ENCODE data around the gene DAAM1.

DNA sequence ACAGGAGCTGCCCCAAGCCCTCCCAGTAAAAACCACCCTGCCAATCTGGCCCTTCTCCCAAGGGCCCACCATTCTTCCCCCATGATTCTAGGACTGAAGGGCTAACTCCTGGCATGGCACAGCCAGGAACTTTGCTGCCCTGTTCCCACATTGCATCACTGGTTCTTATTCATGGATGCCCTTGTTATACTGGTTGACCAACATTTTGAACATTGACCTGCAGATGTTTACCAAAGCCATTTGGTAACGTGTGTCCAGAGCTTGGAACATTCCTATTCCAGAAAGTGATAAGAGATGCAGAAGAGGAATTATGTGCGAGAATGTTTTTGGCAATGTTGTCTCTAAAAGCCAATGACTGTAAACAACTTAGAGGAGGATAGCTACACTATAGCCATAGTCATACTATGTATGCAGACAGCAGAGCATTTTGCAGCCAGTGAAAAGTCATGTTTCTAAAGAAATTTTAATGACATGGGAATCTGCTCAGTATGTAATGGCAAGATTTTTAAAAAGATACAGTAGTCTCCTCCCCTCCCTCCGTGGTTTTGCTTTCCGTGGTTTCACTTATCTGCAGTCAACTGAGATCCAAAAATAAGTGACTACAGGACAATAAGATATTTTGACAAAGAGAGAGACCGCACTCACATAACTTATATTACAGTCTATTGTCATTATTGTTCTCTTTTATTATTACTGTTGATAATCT lies 108.8 kb downstream of the DAAM1 start:
- TF ChIP-seq, protein P1, sequence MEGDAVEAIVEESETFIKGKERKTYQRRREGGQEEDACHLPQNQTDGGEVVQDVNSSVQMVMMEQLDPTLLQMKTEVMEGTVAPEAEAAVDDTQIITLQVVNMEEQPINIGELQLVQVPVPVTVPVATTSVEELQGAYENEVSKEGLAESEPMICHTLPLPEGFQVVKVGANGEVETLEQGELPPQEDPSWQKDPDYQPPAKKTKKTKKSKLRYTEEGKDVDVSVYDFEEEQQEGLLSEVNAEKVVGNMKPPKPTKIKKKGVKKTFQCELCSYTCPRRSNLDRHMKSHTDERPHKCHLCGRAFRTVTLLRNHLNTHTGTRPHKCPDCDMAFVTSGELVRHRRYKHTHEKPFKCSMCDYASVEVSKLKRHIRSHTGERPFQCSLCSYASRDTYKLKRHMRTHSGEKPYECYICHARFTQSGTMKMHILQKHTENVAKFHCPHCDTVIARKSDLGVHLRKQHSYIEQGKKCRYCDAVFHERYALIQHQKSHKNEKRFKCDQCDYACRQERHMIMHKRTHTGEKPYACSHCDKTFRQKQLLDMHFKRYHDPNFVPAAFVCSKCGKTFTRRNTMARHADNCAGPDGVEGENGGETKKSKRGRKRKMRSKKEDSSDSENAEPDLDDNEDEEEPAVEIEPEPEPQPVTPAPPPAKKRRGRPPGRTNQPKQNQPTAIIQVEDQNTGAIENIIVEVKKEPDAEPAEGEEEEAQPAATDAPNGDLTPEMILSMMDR (IDR thresholded peaks at IDR 0.05): no peak
- no peak for TF ChIP-seq POLR2A (IDR thresholded peaks at IDR 0.05)

Data from uterus (tissue), 2 donors.